COLO829 (cell line): ENCODE data around the gene THRB.

Experiments
- DNase-seq: peaks from one replicate; pipeline ENCODE4 v3.0.0; 2012; ENCODE audit warnings: low spot score

The THRB gene

GRCh38 chr3:24263069-24263668 lies 231.5 kb downstream of the THRB start:
- DNase-seq, result no peak

- no peak for DNase-seq
These were observed 233.1 kb downstream of the THRB start for GRCh38 chr3:24261521-24261920.

DNA sequence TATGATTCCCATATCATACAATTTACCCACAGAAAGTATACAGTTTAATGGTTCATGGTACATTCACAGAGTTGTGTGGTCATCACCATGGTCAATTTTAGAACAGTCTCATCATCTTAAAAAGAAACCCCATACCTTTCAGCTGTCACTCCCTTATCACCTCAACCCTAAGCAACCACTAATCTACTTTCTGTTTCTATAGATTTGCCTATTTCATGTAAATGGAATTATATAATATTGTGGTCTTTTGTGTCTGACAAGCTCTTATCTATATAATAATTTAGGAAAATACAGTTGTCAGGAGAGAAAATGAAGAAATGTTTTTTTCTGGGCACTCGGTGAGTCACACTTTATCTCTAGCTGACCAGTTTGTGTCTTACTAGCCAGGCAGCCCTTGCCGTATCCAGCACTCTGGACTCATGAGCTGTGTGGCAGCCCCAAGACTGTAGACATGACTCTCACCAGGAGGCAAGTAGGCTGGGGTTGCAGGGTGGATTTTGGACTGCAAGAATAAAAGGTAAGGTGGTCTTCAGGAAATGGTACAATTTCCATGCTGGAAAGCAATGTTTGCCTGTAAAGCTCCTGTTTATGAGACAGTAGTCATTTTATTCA lies 234.6 kb downstream of the THRB start:
- DNase-seq, result no peak

DNA sequence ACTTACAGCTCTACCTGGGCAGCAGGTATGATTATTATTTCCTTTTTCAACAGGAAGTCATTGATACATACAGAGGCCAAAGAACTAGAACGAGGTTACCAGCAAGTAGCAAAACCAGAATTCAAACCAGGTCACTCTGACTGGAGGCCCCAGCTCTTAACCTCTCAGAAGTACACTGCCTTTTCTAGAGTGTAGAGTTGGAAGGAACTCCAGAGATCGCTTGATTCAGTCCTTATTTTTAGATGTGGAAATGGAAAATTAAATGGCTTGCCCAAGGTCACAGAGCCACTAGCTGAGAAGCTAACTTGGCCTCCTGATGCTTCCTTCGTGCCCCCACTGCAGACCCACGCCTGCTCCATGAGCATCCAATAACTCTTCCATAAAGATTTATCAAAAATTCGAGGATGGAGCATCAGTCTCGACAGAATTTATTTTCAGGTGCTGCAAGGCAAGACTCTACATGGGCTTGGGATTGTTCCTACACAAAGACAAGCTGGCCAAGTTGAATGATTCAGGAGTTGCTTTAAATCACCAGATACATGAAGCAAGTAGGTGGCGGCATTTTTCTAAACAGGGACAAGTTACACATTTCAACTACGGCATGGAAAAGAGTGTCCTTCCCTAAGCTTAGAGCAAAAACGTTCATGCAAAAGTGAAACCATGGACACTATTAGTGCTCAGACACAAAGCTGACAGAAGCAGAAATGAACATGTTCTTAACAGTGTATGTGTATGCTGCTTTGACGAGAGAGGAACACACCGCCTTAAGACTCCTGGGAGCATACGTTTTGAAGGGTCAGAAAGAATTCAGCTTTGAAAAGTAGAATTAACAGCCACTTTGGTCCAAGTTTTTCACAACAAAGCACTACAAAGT lies 235.7 kb downstream of the THRB start:
- DNase-seq, result no peak

GRCh38 chr3:24258260-24258659 lies 236.4 kb downstream of the THRB start:
- DNase-seq, result no peak

GRCh38 chr3:24255414-24255813 lies 239.2 kb downstream of the THRB start:
- no peak for DNase-seq

- peak; percentile 2 for DNase-seq
These were observed 240.0 kb downstream of the THRB start for GRCh38 chr3:24254649-24255048.

GRCh38 chr3:24253336-24253735 lies 241.3 kb downstream of the THRB start:
- DNase-seq, result no peak

GRCh38 chr3:24249523-24249922 lies 245.1 kb downstream of the THRB start:
- DNase-seq, result no peak

GRCh38 chr3:24245056-24245455 lies 249.6 kb downstream of the THRB start:
- DNase-seq, result no peak

GRCh38 chr3:24244491-24244890 lies 250.2 kb downstream of the THRB start:
- no peak for DNase-seq

GRCh38 chr3:24242012-24242698 lies 252.5 kb downstream of the THRB start:
- DNase-seq, result peak; percentile 73

GRCh38 chr3:24240306-24240705 lies 254.3 kb downstream of the THRB start:
- no peak for DNase-seq

- DNase-seq, result peak; percentile 51
These were observed 256.5 kb downstream of the THRB start for GRCh38 chr3:24237971-24238706.

DNA sequence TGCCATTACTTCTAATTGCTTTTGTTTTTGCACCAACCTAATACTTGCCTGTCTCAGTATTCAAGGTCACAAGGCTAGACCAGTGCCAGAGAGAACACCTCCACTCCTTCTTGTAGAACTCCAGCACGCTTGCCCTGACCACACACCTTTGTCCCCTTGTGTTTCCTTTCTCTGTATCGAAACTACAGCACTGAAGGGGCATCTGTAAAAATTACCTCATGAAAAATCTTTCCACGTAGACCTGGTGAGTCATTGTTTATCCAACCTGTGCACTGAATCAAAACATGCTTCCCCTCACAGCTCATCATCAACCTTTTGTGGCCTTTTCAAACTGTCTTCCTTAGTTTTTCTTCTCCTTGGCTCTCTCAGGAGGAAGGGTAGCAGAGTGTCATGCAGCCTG lies 259.5 kb downstream of the THRB start:
- DNase-seq, result no peak

GRCh38 chr3:24232784-24233183 lies 261.9 kb downstream of the THRB start:
- no peak for DNase-seq

DNA sequence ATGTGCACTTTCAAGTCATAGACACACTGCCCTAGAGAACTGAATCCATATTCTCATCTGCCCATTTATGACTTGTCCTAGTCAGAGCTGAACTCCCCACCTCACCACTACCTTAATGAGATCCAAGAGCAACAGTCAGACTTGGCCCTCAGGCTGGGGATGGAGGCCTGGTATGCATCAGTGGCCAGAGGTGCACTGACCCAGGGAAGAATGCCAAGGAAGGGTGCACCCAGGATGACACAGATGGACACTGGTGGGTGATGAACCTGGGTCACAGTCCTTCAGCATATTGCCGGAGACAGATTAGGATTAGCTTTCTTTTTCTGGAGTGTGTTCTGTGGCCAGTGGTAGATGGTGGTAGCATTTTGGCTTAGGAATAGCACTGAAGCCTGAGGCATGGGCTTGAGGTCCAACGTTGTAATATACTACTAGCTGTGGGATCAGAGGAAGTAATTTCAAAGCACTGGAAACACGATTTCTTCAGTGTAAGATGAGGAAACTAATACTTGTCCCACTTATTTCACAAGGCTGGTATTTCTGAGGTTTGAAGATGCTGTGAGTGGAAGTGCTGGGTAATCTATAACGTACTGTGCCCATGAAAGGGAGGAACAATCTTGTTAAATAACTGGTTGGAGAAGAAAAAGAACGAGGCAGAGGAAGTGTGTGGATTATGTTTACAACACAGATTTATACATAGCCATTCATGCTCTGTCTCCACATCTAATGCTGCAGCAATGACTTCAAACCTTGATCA lies 265.0 kb downstream of the THRB start:
- DNase-seq, result no peak

DNA sequence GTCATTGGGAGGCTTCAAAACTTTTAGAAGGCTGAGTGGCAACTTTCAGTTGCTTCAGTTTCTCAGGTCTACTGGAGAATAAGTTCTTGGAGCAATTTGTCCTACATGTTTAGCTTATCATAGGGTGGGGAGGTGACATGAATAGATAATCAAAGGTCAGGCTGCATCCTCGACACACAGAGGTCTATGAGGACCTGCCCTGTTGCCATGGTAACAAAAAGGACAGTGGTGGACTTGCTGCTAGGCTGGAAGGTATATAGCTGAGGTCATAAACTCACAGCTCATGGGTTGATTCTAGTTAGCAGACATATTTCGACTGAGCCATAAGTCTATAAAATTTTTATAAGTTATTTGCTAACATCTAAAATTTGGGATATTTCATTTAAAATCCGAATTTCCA lies 267.0 kb downstream of the THRB start:
- no peak for DNase-seq

GRCh38 chr3:24226397-24226796 lies 268.3 kb downstream of the THRB start:
- no peak for DNase-seq

DNA sequence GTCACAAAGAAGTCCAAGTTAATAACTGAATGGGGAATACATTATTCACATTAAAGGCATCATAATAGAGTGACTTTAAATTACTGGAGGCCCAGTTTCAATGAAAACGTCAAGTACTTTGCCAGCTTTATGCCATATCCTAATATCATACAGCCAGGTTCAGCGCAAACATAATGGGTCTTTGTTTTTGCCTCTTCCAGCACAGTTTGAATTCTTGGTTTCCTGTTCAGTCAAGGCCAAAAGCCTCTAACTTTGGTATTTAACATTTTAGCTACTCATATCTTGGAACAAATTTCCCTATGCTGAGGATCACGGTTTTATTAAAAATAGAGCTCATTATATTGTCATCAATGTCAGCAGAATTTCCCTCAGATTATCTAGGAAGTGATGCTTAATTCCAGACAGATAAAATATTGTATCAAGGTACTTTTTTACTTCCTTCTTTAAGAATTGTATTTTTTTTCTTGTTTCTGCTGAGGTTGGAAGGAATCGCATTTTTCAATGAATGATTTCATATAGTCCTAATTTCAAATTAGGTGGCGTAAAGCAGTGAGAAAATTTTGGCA lies 269.2 kb downstream of the THRB start:
- DNase-seq, result peak; percentile 45
